ENCODE data around the gene ZDHHC6.
"Not testable (repeated sequence)": the region's sequence is repeated elsewhere in the genome, so short reads cannot be mapped to it uniquely, and the experiment has no call there.

Gene ZDHHC6

GRCh38 chr10:112481602-112482001 is 34.9 kb upstream of the ZDHHC6 start:
- TF ChIP-seq, protein P1, sequence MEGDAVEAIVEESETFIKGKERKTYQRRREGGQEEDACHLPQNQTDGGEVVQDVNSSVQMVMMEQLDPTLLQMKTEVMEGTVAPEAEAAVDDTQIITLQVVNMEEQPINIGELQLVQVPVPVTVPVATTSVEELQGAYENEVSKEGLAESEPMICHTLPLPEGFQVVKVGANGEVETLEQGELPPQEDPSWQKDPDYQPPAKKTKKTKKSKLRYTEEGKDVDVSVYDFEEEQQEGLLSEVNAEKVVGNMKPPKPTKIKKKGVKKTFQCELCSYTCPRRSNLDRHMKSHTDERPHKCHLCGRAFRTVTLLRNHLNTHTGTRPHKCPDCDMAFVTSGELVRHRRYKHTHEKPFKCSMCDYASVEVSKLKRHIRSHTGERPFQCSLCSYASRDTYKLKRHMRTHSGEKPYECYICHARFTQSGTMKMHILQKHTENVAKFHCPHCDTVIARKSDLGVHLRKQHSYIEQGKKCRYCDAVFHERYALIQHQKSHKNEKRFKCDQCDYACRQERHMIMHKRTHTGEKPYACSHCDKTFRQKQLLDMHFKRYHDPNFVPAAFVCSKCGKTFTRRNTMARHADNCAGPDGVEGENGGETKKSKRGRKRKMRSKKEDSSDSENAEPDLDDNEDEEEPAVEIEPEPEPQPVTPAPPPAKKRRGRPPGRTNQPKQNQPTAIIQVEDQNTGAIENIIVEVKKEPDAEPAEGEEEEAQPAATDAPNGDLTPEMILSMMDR (IDR thresholded peaks at IDR 0.05; ENCODE audit: insufficient read depth, low read depth, low read length, missing control alignments): no peak
- no peak overlapping the region for H3K4me3 ChIP-seq (ENCODE audit: low read length)
- DNase-seq (ENCODE audit: low read depth): no peak

- TF ChIP-seq, protein P1 (IDR thresholded peaks at IDR 0.05; ENCODE audit: insufficient read depth, low read depth, low read length, missing control alignments): peak; percentile 45
- DNase-seq (ENCODE audit: low read depth): peak; percentile 5
- H3K4me3 ChIP-seq (ENCODE audit: low read length): no peak overlapping the region
These were observed 29.0 kb upstream of the ZDHHC6 start for GRCh38 chr10:112475575-112476218.

- TF ChIP-seq, protein P1 (IDR thresholded peaks at IDR 0.05; ENCODE audit: insufficient read depth, low read depth, low read length, missing control alignments): peak; percentile 64
- no peak overlapping the region for H3K4me3 ChIP-seq (ENCODE audit: low read length)
- DNase-seq (ENCODE audit: low read depth): peak; percentile 60
These were observed 25.3 kb upstream of the ZDHHC6 start for GRCh38 chr10:112471878-112472487.

GRCh38 chr10:112467541-112468075 is 20.9 kb upstream of the ZDHHC6 start:
- peak; percentile 4 for DNase-seq (ENCODE audit: low read depth)
- H3K4me3 ChIP-seq (ENCODE audit: low read length): no peak overlapping the region
- TF ChIP-seq, protein P1 (IDR thresholded peaks at IDR 0.05; ENCODE audit: insufficient read depth, low read depth, low read length, missing control alignments): no peak

DNA sequence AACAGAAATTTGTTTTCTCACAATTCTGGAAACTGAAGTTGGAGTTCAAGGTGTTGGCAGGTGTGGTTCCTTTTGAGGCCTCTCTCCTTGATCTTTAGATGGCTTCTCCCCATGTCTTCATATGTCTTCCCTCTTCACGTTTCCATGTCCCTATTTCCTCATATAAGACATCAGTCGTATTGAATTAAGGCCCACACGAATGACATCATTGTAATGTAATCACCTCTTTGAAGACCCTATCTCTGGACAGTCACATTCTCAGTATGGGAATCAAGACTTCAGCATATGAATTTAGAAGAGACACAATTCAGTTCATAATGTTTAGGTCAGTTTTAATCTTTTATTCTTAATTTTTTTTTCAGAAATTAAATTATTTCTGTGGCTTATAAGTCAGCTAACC is 20.1 kb upstream of the ZDHHC6 start:
- no peak for DNase-seq (ENCODE audit: low read depth)
- H3K4me3 ChIP-seq (ENCODE audit: low read length): no peak overlapping the region
- TF ChIP-seq, protein P1 (IDR thresholded peaks at IDR 0.05; ENCODE audit: insufficient read depth, low read depth, low read length, missing control alignments): no peak

DNA sequence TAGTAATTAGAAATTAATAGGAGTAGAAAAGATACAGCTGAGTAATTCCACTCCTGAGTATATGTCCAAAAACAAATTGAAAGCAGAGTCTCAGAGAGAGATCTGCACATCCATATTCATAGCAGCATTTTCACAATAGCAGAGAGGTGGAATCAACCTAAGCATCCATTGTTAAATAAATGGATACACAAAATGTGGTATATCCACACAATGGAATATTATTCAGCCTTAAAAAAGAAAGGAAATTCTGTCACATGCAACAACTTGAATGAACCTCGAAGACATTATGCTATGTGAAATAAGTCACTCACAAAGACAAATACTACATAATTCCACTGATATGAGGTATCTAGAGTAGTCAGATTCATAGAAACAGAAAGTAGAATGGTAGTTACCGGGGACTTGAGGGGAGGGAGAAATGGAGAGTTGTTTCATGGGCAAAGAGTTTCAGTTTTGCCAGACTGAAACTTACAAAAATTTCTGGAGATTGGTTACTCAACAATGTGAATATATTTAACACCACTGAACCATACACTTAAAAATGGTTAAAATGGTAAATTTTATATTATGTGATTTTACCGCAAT is 18.7 kb upstream of the ZDHHC6 start:
- TF ChIP-seq, protein P1 (IDR thresholded peaks at IDR 0.05; ENCODE audit: insufficient read depth, low read depth, low read length, missing control alignments): no peak
- DNase-seq (ENCODE audit: low read depth): no peak

DNA sequence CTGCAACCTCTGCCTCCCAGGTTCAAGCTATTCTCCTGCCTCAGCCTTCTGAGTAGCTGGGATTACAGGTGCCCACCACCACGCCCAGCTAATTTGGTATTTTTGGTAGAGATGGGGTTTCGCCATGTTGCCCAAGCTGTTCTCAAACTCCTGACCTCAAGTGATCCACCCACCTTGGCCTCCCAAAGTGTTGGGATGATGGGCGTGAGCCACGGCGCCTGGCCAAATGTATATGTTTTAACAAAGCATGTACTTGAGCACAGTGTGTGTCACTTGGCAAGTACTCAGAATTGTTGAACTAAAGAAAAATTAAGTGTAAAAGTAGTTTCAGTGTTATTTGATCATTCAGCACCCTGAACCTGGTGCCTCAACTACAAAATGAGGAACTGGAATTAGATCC is 17.4 kb upstream of the ZDHHC6 start:
- not testable (repeated sequence) for H3K4me3 ChIP-seq (ENCODE audit: low read length)

More for the DNA sequence above, 18.7 kb upstream of the ZDHHC6 start:
- H3K4me3 ChIP-seq (ENCODE audit: low read length): no peak overlapping the region

More for the DNA sequence above, 17.4 kb upstream of the ZDHHC6 start:
- DNase-seq (ENCODE audit: low read depth): not testable (repeated sequence)

Data from epithelial cell of esophagus (primary cell).